Muscle of arm (tissue), 12 donors: ENCODE results near the gene PRR33. TPM values are rescaled to one million over a fixed set of nuclear protein-coding genes. Genes with fewer than 3 reads are reported as not detected.
"Not testable (repeated sequence)": the region's sequence is repeated elsewhere in the genome, so short reads cannot be mapped to it uniquely, and the experiment has no call there.

ENCODE experiments used
- DNase-seq: peaks from one replicate; pipeline ENCODE4 v3.0.0-alpha.2; 2013
- polyA plus RNA-seq, 12 donors: library from polyadenylated mRNA; unstranded; fragments of 120-200 nt; gene quantifications; one replicate each; pipeline ENCODE4 v1.2.1, GENCODE V29; 2013; ENCODE audit not compliant: insufficient read length in 12 of 12

Gene PRR33
- polyA plus RNA-seq, 12 donors: 1.1 to 6.9 (median 2.9) TPM; not detected in 2

GRCh38 chr11:1878137-1879031, 13.3 kb downstream of the PRR33 start:
- peak; percentile 77 for DNase-seq

GRCh38 chr11:1877211-1878136, 14.2 kb downstream of the PRR33 start:
- peak; percentile 65 for DNase-seq

- peak; percentile 86 for DNase-seq
These were observed 15.2 kb downstream of the PRR33 start for GRCh38 chr11:1876361-1877063.

GRCh38 chr11:1875851-1876301, 15.8 kb downstream of the PRR33 start:
- not testable (repeated sequence) for DNase-seq

- no peak for DNase-seq
These were observed 16.4 kb downstream of the PRR33 start for GRCh38 chr11:1875093-1875850.

- DNase-seq: not testable (repeated sequence)
These were observed 17.1 kb downstream of the PRR33 start for GRCh38 chr11:1874441-1875092.

GRCh38 chr11:1873813-1874150, 17.9 kb downstream of the PRR33 start:
- DNase-seq: not testable (repeated sequence)

GRCh38 chr11:1873048-1873812, 18.5 kb downstream of the PRR33 start:
- DNase-seq: no peak

- no peak for DNase-seq
These were observed 19.3 kb downstream of the PRR33 start for GRCh38 chr11:1872267-1872985.

GRCh38 chr11:1871531-1871930, 20.2 kb downstream of the PRR33 start:
- no peak for DNase-seq

- DNase-seq: no peak
These were observed 20.8 kb downstream of the PRR33 start for GRCh38 chr11:1870721-1871466.

GRCh38 chr11:1870326-1870696, 21.4 kb downstream of the PRR33 start:
- DNase-seq: no peak

GRCh38 chr11:1869427-1870325, 22.0 kb downstream of the PRR33 start:
- no peak for DNase-seq

GRCh38 chr11:1868636-1869291, 22.9 kb downstream of the PRR33 start:
- no peak for DNase-seq

GRCh38 chr11:1868056-1868635, 23.5 kb downstream of the PRR33 start:
- DNase-seq: no peak

GRCh38 chr11:1867381-1867780, 24.3 kb downstream of the PRR33 start:
- no peak for DNase-seq
